Daoy (cell line): ENCODE results near the gene ASTN2. TPM values are rescaled to one million over a fixed set of nuclear protein-coding genes. Genes with fewer than 3 reads are reported as not detected.
A peak's percentile ranks its signal among the peaks of the same experiment; 100 is the strongest.
"Not testable (repeated sequence)": the region's sequence is repeated elsewhere in the genome, so short reads cannot be mapped to it uniquely, and the experiment has no call there.

ENCODE experiments used
- DNase-seq: peaks from one replicate; pipeline ENCODE4 v3.0.0-alpha.2; 2015; ENCODE audit warnings: low read depth
- total RNA-seq: library from RNA; depleted of rRNA; stranded (reverse); fragments of >200 nt; shearing (Covaris generic); gene quantifications from 2 replicates; pipeline ENCODE4 v1.2.3, GENCODE V29; 2014

ASTN2 gene
- total RNA-seq, 1 experiment from 2014 or later: 5.7 TPM

- DNase-seq: no peak
Observed at GRCh38 chr9:116873937-116874914, 540.6 kb downstream of the ASTN2 start.

GRCh38 chr9:116873491-116873890 is 541.4 kb downstream of the ASTN2 start:
- DNase-seq: no peak

- peak; percentile 47 for DNase-seq
Observed at GRCh38 chr9:116870566-116870965, 544.3 kb downstream of the ASTN2 start.

DNA sequence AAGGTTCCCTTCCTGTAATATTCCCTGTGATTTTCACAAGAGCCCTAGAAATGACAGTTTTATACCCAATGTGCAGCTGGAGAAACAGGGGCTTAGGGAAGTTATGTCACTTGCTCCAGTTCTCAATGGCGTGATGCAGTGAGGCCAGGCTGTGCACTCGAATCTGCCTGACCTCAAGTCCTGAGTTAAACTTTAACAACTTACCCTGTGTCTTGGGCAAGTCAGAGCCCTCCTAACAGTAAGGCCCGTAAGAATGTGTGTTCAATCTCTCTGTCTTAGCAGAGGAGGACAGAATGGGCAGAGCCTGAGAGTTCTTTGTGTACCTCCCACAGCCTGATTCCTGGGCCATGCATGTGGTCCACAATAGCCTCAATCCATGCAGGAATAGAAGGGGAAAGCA is 546.7 kb downstream of the ASTN2 start:
- DNase-seq: no peak

DNA sequence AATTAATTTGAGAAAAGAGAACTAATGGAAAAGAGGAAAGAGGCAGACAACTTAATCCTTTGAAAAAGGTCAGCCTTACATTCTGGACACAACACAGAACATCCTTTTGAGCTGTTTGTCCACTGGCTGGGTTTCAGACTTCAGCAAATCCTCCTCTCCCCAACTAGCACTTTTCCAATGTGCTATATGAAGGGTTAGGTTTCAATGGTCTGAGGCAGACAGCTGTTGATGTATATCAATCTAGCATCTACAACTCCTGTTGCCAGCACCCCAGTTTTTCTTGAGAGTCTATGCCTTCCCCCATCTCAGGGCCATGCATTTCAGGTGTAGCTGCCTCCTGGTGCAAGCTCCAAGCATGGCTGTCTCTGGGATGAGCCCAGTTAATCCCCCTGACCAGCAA is 553.5 kb downstream of the ASTN2 start:
- no peak for DNase-seq

DNA sequence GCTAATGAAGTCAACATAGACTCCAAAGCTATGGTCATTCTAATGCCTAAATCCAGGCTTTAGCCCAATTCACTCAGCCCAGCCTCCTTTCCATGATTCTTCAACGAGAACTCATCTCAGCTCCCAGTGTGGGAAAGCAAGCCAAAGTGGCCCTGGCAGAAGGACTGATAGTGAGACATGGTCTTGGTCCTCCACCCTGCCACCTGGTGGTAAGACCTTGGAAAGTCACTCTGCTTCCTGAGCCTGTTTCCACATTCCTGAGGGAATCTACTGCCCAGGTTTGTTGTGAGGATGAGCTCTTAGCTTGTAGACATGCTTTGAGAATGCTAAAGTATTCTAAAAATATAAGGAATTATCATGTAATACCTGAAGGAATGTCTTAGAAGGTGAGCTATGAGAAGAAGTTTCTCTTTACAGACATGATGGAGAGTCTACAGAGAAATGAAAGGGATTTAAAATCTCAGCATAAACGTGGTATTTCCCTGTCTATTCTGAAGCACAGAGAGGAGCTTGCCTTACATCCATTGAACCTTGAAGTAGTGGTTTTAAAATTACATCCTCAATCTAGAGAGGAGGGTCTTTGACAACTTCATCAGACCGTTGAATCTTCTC is 554.2 kb downstream of the ASTN2 start:
- DNase-seq: peak; percentile 73

DNA sequence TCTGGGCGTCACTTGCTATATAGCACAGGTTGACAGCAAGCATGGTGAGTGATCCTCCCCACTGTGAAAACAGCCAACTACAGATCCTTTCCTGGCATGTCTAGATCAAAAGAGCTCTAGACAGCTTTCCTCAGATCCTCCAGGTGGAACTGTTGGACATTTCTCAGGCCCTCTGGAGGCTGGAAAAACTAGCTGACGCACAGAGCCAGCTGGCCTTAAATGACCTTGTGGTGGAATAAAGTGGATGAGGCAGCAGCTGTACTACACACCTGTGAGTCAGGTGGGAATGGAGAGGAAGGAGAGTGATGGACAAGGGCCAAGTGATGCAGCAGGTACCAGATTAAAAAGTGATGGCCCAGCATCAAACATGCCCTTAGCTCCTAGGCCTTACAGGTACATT is 555.1 kb downstream of the ASTN2 start:
- DNase-seq: no peak

DNA sequence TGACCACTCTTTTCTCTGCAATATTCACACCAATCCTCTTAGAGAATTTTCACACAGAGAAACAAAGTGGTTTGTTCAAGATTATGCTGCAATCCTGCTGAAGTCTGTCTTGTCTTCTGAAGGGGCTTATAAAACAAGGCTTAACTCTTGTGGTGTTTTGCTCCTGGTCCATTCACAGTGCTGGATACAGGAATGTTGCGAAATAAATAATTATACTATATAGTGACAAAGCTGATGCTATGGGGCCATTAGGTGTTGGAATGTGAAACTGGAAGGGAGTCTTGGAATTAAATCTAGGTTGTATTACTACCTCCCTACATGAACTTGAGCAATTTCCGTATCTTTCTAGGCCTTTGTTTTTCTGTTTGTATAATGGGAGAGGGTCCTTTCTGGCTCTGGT is 557.5 kb downstream of the ASTN2 start:
- no peak for DNase-seq

DNA sequence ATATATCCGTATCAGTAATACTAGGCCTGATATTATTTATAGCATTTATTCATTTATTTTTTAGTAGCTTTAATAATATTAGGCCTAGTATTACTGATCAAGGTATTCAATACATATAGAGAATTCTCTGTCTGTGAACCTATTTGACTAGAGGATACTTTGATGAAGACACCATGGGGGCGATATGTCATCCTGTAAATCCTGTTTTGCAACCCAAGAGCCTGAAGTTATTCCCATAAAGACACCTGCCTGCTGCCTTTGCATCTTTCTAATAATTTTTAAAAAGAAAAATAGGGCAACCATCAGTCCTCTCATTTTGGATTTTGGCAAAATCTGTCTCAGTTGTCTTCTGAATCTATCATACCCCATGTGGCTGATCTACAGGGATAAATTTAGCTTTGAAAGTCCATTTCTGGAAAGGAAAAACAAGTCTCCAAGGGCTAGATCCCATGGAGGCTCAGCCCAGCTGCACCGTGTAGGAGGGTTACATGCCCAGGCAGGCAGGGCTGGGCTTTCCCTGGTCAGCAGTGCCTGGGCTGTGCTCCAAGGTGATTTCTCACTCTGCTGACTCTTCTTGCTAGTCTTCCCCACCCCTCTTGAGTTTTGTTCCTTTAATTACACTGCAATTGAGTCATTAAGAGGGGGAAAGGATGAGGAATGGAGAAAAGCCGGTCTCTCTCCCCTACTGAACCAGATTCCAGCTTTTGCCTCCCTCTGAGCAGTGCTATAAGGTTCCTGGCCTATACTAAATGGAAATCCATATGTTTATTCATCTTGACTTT is 558.8 kb downstream of the ASTN2 start:
- DNase-seq: peak; percentile 37

DNA sequence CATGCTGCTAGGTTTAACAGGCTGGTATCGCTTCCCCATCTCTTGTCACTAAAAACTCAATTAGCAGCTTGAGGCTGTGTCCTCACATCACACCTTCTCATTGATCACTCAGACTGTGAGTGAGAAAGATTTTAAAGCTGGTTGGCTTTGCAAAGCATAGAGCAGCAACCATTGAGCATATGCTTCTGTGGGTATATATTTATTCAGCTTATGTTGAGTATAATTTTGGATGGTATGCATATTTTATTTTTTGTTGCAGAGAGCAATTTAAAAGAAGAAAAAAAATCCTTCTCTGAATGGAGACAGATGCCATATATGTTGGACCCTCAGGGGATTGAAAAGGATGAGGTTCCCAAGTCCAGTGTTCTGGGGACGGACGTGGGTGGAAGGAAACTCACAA is 565.1 kb downstream of the ASTN2 start:
- no peak for DNase-seq

DNA sequence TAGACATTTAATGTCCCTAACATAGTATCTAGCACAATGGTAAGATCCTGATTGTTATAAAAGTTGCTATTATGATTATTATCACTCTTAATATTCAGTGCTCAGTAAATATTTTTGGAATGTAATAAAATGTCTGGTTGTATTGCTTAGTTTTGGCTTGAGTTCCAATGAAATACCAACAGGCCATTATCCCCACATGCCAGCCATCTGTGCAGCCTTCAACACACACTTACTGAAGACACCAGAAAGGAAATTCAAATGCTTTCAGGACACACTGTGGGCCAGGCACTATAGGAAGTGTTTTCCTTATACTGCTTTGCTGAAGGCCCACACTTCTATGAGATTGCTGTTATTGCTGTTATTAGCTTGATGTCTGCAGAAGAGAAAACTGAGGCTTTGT is 570.2 kb downstream of the ASTN2 start:
- no peak for DNase-seq

DNA sequence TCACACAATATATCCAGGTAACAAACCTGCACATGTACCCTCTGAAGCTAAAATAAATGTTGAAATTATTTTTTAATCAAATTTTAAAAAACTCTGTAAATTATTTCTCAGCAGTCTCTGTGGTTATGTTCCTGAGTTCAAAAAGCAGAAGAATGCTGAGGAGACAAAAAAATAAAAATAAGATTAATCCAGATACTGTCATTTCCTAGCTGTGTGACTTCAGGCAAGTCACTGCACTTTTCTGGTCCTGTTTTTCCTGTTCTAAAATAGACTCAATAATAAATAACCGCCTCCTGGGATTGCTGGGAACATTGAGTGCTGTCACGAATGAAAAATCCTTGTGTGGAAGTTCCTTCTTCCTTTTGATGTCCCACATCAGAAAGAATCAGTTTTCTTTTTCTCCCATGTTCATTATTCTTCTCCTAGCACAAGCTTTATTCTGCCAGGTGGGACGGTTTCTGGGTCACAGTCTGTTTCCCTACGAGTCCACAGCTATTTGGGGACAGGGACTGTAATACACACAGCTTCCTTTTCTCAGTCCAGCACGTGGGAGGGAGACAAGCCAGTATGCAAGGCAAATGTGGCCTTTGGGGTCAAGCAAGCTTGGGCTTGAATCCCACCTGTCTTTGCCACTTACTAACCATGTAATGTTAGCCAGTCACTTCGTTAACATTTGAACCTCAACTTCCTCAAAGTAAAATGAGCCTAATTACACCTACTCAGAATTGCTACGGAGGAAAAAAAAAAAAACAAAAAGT is 570.8 kb downstream of the ASTN2 start:
- DNase-seq: no peak

- no peak for DNase-seq
Observed at GRCh38 chr9:116842658-116843057, 572.2 kb downstream of the ASTN2 start.

- not testable (repeated sequence) for DNase-seq
Observed at GRCh38 chr9:116838468-116838867, 576.4 kb downstream of the ASTN2 start.

GRCh38 chr9:116837018-116837989 is 577.6 kb downstream of the ASTN2 start:
- DNase-seq: peak; percentile 59

DNA sequence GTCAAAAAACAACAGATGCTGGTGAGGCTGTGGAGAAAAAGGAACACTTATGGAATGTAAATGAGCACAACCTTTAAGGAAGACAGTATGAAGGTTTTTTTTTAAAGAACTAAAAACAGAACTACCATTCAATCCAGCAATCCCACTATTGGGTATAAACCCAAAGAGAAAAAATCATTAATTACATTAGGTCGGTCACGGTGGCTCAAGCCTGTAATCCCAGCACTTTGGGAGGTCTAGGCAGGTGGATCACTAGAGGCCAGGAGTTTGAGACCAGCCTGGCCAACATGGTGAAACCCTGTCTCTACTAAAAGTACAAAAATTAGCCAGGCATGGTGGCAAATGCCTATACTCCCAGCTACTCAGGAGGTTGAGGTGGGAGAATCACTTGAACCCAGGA is 584.5 kb downstream of the ASTN2 start:
- not testable (repeated sequence) for DNase-seq

DNA sequence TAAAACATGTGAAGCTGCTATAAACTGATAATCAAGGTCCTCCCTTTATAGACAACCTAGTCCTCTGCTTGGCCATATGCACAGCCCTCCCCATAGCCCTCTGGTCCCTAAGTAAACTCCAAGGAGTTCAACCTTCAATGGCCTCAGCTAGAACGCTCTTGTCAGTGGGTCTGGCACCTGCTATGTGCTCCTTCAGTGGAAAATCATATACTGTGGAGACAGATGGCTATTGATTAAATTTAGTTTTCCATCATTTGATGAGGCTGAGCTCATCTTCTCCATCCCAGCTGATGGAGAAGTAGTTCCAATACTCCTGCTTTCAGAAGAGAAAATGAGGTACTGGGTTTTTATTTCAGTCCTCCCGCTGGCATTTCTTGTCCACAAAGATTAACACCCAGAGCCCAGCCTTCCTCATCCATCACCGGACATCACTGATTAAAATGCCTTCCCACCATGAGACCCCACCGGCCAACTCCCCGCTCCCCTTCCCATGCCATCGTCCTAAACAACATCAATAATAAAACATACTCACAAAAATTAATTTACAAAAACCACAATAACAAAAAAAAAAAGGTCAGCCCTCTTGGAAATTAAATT is 593.1 kb downstream of the ASTN2 start:
- no peak for DNase-seq

GRCh38 chr9:116819116-116819515 is 595.7 kb downstream of the ASTN2 start:
- DNase-seq: no peak

DNA sequence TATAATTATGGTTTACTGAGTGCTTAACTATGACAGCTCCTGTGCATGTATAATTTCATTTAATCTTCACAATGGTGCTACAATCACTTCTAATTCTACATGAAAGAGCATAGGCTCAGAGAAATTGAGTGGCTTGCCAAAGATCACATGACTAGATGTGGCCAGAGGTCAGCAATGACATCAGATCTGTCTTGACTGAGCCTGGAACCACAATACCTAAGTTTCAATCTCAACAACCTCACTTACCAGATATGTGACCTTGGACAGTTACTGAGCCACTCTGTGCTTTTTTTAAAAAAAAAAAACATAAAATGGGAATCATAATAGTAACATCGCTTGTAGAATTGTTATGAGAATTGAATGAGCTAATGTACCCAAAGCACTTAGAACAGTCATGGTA is 597.1 kb downstream of the ASTN2 start:
- peak; percentile 13 for DNase-seq

- DNase-seq: no peak
Observed at GRCh38 chr9:116816484-116816883, 598.4 kb downstream of the ASTN2 start.
